IMR-90 (cell line): ENCODE results near the gene A1BG. TPM values are rescaled to one million over a fixed set of nuclear protein-coding genes. Genes with fewer than 3 reads are reported as not detected.

Source experiments
- ATAC-seq: fragments of 200-7000 bp; cut with Tn5 transposase; 2 replicates; pipeline ENCODE4 v1.9.1; 2020; ENCODE audit warnings: low read depth, mild to moderate bottlenecking, moderate library complexity
- BruUV-seq: library from RNA; stranded (reverse); fragments of 400-500 nt; replicated peaks from 2 replicates; lab custom pipeline; 2021; lab: Mats Ljungman, UMichigan
- CTCF ChIA-PET: fragments of 300-600 bp; formaldehyde crosslinking; extraction: SDS; loops from one replicate; lab custom pipeline; 2021; ENCODE audit warnings: antibody characterized with exemption; lab: Yijun Ruan, JAX
- POLR2A ChIA-PET: fragments of 300-600 bp; sonication (Branson Sonifier 250); formaldehyde crosslinking; loops from one replicate; lab custom pipeline; 2022; ENCODE audit warnings: antibody characterized with exemption; ENCODE audit not compliant: unreplicated experiment; lab: Charles Lee
- DNase-seq: peaks from one replicate; pipeline ENCODE4 v3.0.0; 2013
- H2AFZ ChIP-seq: replicated peaks from 2 replicates; pipeline ENCODE3; 2013; ENCODE audit warnings: low read length, mild to moderate bottlenecking; ENCODE audit not compliant: poor library complexity
- H2AK5ac ChIP-seq: 2 replicates; pipeline ENCODE4 v1.6.1; 2013; ENCODE audit warnings: low read depth, low read length, inconsistent platforms
- H2AK9ac ChIP-seq: replicated peaks from 2 replicates; pipeline ENCODE3; 2013; ENCODE audit warnings: mild to moderate bottlenecking, low read depth, low read length, moderate library complexity; ENCODE audit not compliant: poor library complexity
- H2BK120ac ChIP-seq: 2 replicates; pipeline ENCODE4 v1.6.1; 2013; ENCODE audit warnings: low read depth, low read length, inconsistent platforms
- H2BK15ac ChIP-seq: 3 replicates; pipeline ENCODE4 v1.6.1; 2013; ENCODE audit warnings: low read depth, low read length, inconsistent platforms
- H2BK20ac ChIP-seq: 2 replicates; pipeline ENCODE4 v1.6.1; 2013; ENCODE audit warnings: low read depth, mild to moderate bottlenecking, inconsistent platforms, low read length, moderate library complexity
- H2BK5ac ChIP-seq: 2 replicates; pipeline ENCODE4 v1.6.1; 2013; ENCODE audit warnings: mild to moderate bottlenecking, low read depth, low read length, inconsistent platforms; ENCODE audit not compliant: poor library complexity, severe bottlenecking
- H3K14ac ChIP-seq: replicated peaks from 2 replicates; pipeline ENCODE4 v1.6.1; 2013; ENCODE audit warnings: low read depth, low read length, inconsistent platforms
- H3K18ac ChIP-seq: 2 replicates; pipeline ENCODE4 v1.6.1; 2013; ENCODE audit warnings: low read depth, low read length, control low read depth
- H3K23ac ChIP-seq: 2 replicates; pipeline ENCODE4 v1.6.1; 2013; ENCODE audit warnings: low read depth, low read length, inconsistent platforms
- H3K27ac ChIP-seq: 2 replicates; pipeline ENCODE4 v1.5.1; 2013; ENCODE audit warnings: mild to moderate bottlenecking, control low read depth, low read length; ENCODE audit not compliant: insufficient read depth
- H3K27me3 ChIP-seq: 2 replicates; pipeline ENCODE4 v1.6.1; 2013; ENCODE audit warnings: low read length; ENCODE audit not compliant: control insufficient read depth, insufficient read depth
- H3K36me3 ChIP-seq: 2 replicates; pipeline ENCODE4 v1.6.1; 2013; ENCODE audit warnings: low read length, mixed read lengths; ENCODE audit not compliant: control insufficient read depth, insufficient read depth
- H3K4ac ChIP-seq: 2 replicates; pipeline ENCODE4 v1.6.1; 2013; ENCODE audit warnings: low read depth, low read length, inconsistent platforms
- H3K4me1 ChIP-seq: 2 replicates; pipeline ENCODE4 v1.6.1; 2013; ENCODE audit warnings: low read length, mixed read lengths; ENCODE audit not compliant: control insufficient read depth, insufficient read depth
- H3K4me2 ChIP-seq: 2 replicates; pipeline ENCODE4 v1.6.1; 2013; ENCODE audit warnings: low read depth, mild to moderate bottlenecking, control low read depth, low read length, moderate library complexity
- H3K4me3 ChIP-seq: 2 replicates; pipeline ENCODE4 v1.5.1; 2013; ENCODE audit warnings: low read depth, mild to moderate bottlenecking, control low read depth, low read length, moderate library complexity; ENCODE audit not compliant: insufficient read depth
- H3K56ac ChIP-seq: 2 replicates; pipeline ENCODE4 v1.6.1; 2013; ENCODE audit warnings: low read length, inconsistent platforms; ENCODE audit not compliant: insufficient read depth; ENCODE audit errors: extremely low read depth
- H3K79me1 ChIP-seq, 2 experiments: 2 replicates each; pipeline ENCODE4 v1.6.1; 2013; ENCODE audit warnings: low read length in 2 of 2, inconsistent platforms in 1 of 2, low read depth in 1 of 2
- H3K9ac ChIP-seq: 2 replicates; pipeline ENCODE4 v1.6.1; 2013; ENCODE audit warnings: low read depth, low read length, control low read depth
- H3K9me1 ChIP-seq: 2 replicates; pipeline ENCODE4 v1.6.1; 2013; ENCODE audit warnings: low read length, inconsistent platforms; ENCODE audit not compliant: insufficient read depth
- H3K9me3 ChIP-seq: 2 replicates; pipeline ENCODE4 v1.6.1; 2013; ENCODE audit warnings: low read length; ENCODE audit not compliant: control insufficient read depth, insufficient read depth
- H4K20me1 ChIP-seq: 2 replicates; pipeline ENCODE4 v1.6.1; 2013; ENCODE audit warnings: low read length, inconsistent platforms; ENCODE audit not compliant: insufficient read depth
- H4K5ac ChIP-seq: 2 replicates; pipeline ENCODE4 v1.6.1; 2013; ENCODE audit warnings: mild to moderate bottlenecking, low read depth, low read length, control low read depth
- H4K8ac ChIP-seq, 2 experiments: 2 replicates each; pipeline ENCODE4 v1.6.1; 2013; ENCODE audit warnings: low read depth in 2 of 2, low read length in 2 of 2, control low read depth in 1 of 2, inconsistent platforms in 1 of 2
- H4K91ac ChIP-seq: 2 replicates; pipeline ENCODE4 v1.6.1; 2013; ENCODE audit warnings: low read depth, low read length, inconsistent platforms; ENCODE audit not compliant: insufficient read depth
- FOS ChIP-seq: fragments of 150-350 bp; IDR thresholded peaks from 2 replicates; pipeline ENCODE4 v1.6.1; 2016; ENCODE audit warnings: low read depth, low read length
- WGBS, 2 experiments: methylation state at CpG; one replicate each; pipeline versions ENCODE4 v1.1.5 to v1.1.7; 2013; ENCODE audit warnings: missing lambda C conversion rate in 2 of 2; ENCODE audit not compliant: insufficient read length in 1 of 2; ENCODE audit errors: extremely low coverage in 2 of 2; 5-methylcytosine and 5-hydroxymethylcytosine counted together
- dilution Hi-C: fragments of 300-500 bp; cut with HindIII; formaldehyde crosslinking; loops from one replicate; pipeline ENCODE4 v1.14.3; 2018; ENCODE audit warnings: low sequenced_read_pairs; ENCODE audit not compliant: unreplicated experiment
- in situ Hi-C: fragments of 300-500 bp; cut with MboI; formaldehyde crosslinking; loops from 3 replicates; pipeline ENCODE4 v1.14.3; 2019; ENCODE audit warnings: low sequenced_read_pairs, inconsistent platforms, mixed read lengths
- intact Hi-C: fragments of 100-400 bp; cut with micrococcal nuclease; formaldehyde crosslinking; loops from 2 replicates; pipeline ENCODE4 v1.10.0; 2022
- polyA plus RNA-seq, 3 experiments: library from polyadenylated mRNA; depleted of rRNA; stranded (reverse); fragments of >200 nt; gene quantifications; 2 replicates each; pipeline ENCODE4 v1.2.3, GENCODE V29; 2012; ENCODE audit warnings: low replicate concordance in 1 of 3
- total RNA-seq: library from RNA; depleted of rRNA; stranded (reverse); fragments of >200 nt; gene quantifications from 2 replicates; pipeline ENCODE4 v1.2.3, GENCODE V29; 2012

The A1BG gene
- total and polyA plus RNA-seq, 2 of the 4 experiments (the other 2 are of a cell fraction): 4.5 to 54.5 TPM

GRCh38 chr19:58398087-58398486 is 44.8 kb upstream of the A1BG start:
- Histone ChIP-seq H2BK120ac (no peak overlapping the region), H3K79me1 (peaks cover under 1 to 28% of the 10 kb centered on the region in 2 experiments; a peak in 3 of 4 replicates), H3K9me1 (no peaks in the 10 kb centered on the region), H2AK5ac (no peak overlapping the region), H2BK20ac (no peak overlapping the region), H3K36me3 (peaks cover 21% of the 10 kb centered on the region), H3K27ac (no peak overlapping the region), H3K14ac (no peak overlapping the region), H2AFZ (no peak overlapping the region), H3K9ac (no peak overlapping the region), H3K4ac (no peak overlapping the region), H3K18ac (no peak overlapping the region), H3K56ac (no peak overlapping the region), H3K4me2 (no peak overlapping the region), H4K20me1 (peaks cover 19% of the 10 kb centered on the region), H2BK5ac (no peak overlapping the region), H4K5ac (no peak overlapping the region), H4K8ac (no peak overlapping the region), H3K27me3 (no peaks in the 10 kb centered on the region), H3K23ac (no peak overlapping the region), H3K4me1 (peaks cover 5% of the 10 kb centered on the region), H4K91ac (no peak overlapping the region), H2AK9ac (no peak overlapping the region), H2BK15ac (no peak overlapping the region), H3K9me3 (no peaks in the 10 kb centered on the region), H3K4me3 (no peak overlapping the region)
- 92% methylated on average over 2 of the region's 4 CpGs; no CpG with 5 or more reads in 1 of the 2 experiments for WGBS, 2 experiments
- in situ Hi-C loops (no loop called here), dilution Hi-C loops (no loop called here), intact Hi-C loops (no loop called here)
- TF ChIP-seq FOS: no peak
- POLR2A ChIA-PET: no interaction called here
- no peak for ATAC-seq
- CTCF ChIA-PET: no interaction called here
- BruUV-seq: no TSS peak
- no peak for DNase-seq
